B cell (primary cell): ENCODE results near the gene DLG2.

Experiments
- CTCF ChIP-seq: fragments of 200-600 bp; IDR thresholded peaks from one replicate; pipeline ENCODE4 v1.8.0; 2022; ENCODE audit warnings: antibody characterized with exemption, mild to moderate bottlenecking
- EZH2 ChIP-seq: IDR thresholded peaks from 2 replicates; pipeline ENCODE4 v1.6.1; 2012; ENCODE audit warnings: borderline replicate concordance, low read depth, mild to moderate bottlenecking, moderate library complexity, low read length; ENCODE audit not compliant: insufficient read depth, poor library complexity, severe bottlenecking

- no peak for TF ChIP-seq CTCF
- TF ChIP-seq EZH2, result no peak
Measured at GRCh38 chr11:85118151-85118550, 509.0 kb downstream of the DLG2 start.
